Measurements from ENCODE around the gene WASF2. TPM values are rescaled to one million over a fixed set of nuclear protein-coding genes. Genes with fewer than 3 reads are reported as not detected.

The WASF2 gene
- total and polyA plus RNA-seq, 2 of the 13 experiments (the other 11 are each of a cell fraction or from before 2014, with no cell fraction given), result 10.4 to 27.7 TPM

GRCh38 chr1:27365372-27366112, 124.4 kb downstream of the WASF2 start (continued):
- no peak for TF ChIP-seq REST (IDR thresholded peaks at IDR 0.05; ENCODE audit: borderline replicate concordance in 1 of 2, low read depth in 1 of 2, low read length in 2 of 2)
- TF ChIP-seq GABPB1 (CRISPR knock-in tag; IDR thresholded peaks at IDR 0.05), result peak; percentile 27; the same call in 1 of the 2 replicates
- TF ChIP-seq AHR (CRISPR knock-in tag; IDR thresholded peaks at IDR 0.05), result no peak
- no peak for TF ChIP-seq GPBP1L1 (CRISPR knock-in tag; IDR thresholded peaks at IDR 0.05)
- no peak for TF ChIP-seq KDM3A (CRISPR knock-in tag; IDR thresholded peaks at IDR 0.05; ENCODE audit: low read depth)
- TF ChIP-seq E2F1 (CRISPR knock-in tag; IDR thresholded peaks at IDR 0.05), result no peak
- TF ChIP-seq ZSCAN25 (CRISPR knock-in tag; IDR thresholded peaks at IDR 0.05), result peak; percentile 49; the same call in 1 of the 2 replicates
- TF ChIP-seq ATF3 (CRISPR knock-in tag; IDR thresholded peaks at IDR 0.05), result no peak
- TF ChIP-seq BRD4 (CRISPR knock-in tag; IDR thresholded peaks at IDR 0.05), result no peak
- TF ChIP-seq ZFAT (CRISPR knock-in tag; conservative IDR thresholded peaks at IDR 0.05), result no peak
- no peak for TF ChIP-seq GABPA (IDR thresholded peaks at IDR 0.05; ENCODE audit: low read depth, low read length)
- peak; percentile 50; the same call in 1 of the 2 replicates for TF ChIP-seq GABPA (CRISPR knock-in tag; IDR thresholded peaks at IDR 0.05; ENCODE audit: low read depth)
- TF ChIP-seq POLR2AphosphoS5 (IDR thresholded peaks at IDR 0.05; ENCODE audit: low read depth, low read length), result 0 out of 2 replicates have a peak, but pooled peaks have one; percentile 30
- TF ChIP-seq JUND (CRISPR knock-in tag; IDR thresholded peaks at IDR 0.05), result no peak
- TF ChIP-seq MAZ (IDR thresholded peaks at IDR 0.05; ENCODE audit: borderline replicate concordance, low read depth, low read length), result peak; percentile 72
- 0 out of 2 replicates have a peak, but pooled peaks have one; percentile 30 for TF ChIP-seq MAZ (CRISPR knock-in tag; IDR thresholded peaks at IDR 0.05; ENCODE audit: low read depth)
- no peak for TF ChIP-seq ZMAT5 (CRISPR knock-in tag; IDR thresholded peaks at IDR 0.05; ENCODE audit: borderline replicate concordance, low read depth)
- peak; percentile 20; the same call in 1 of the 2 replicates for TF ChIP-seq SALL1 (CRISPR knock-in tag; IDR thresholded peaks at IDR 0.05)
- TF ChIP-seq RXRB (CRISPR knock-in tag; IDR thresholded peaks at IDR 0.05; ENCODE audit: borderline replicate concordance), result no peak
- TF ChIP-seq ETV5 (CRISPR knock-in tag; IDR thresholded peaks at IDR 0.05; ENCODE audit: borderline replicate concordance), result peak; percentile 73
- no peak for TF ChIP-seq NCOA5 (CRISPR knock-in tag; IDR thresholded peaks at IDR 0.05)
- TF ChIP-seq ATF2 (CRISPR knock-in tag; IDR thresholded peaks at IDR 0.05), result no peak
